Superior temporal gyrus (tissue), 1 donor: Measurements from ENCODE around the gene VDAC1.

Source experiments
- DNase-seq: peaks from one replicate; pipeline ENCODE4 v3.0.0-alpha.2; 2016; ENCODE audit errors: extremely low spot score

VDAC1 gene

GRCh38 chr5:133926489-133927299, 78.1 kb downstream of the VDAC1 start:
- no peak for DNase-seq

- no peak for DNase-seq
These were observed 78.8 kb downstream of the VDAC1 start for GRCh38 chr5:133925866-133926488.

GRCh38 chr5:133925269-133925668, 79.5 kb downstream of the VDAC1 start:
- DNase-seq: no peak

GRCh38 chr5:133924221-133924920, 80.4 kb downstream of the VDAC1 start:
- peak; percentile 56 for DNase-seq

GRCh38 chr5:133921979-133922378, 82.8 kb downstream of the VDAC1 start:
- no peak for DNase-seq
